Measurements from ENCODE around the gene TMEM121B.

DNA sequence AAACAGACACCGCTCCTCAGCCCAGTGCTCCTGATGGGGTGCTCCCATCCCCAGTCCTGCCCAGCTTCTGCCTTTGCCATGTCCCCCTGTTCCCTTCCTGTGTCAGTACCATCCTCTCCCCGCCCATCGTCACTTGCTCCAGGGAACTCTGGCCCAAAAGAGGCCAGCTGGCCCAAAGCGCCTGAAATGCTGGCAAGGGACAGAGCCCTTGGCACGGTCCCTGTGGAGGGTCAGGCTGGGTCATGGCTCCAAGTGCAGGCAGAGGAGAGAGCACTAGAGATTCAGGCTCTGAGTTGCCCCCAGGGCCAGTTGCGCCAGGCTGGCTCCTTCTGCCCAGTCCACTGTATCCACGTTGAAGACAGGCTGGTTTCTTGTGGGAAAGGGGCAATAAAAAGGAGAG lies 46.3 kb upstream of the TMEM121B start:
- TF ChIP-seq YY1 (IDR thresholded peaks at IDR 0.05; ENCODE audit: low read depth) (no peak), RXRA (IDR thresholded peaks at IDR 0.05; ENCODE audit: borderline replicate concordance, low read depth) (no peak), SIN3A (IDR thresholded peaks at IDR 0.05; ENCODE audit: borderline replicate concordance, low read depth, low read length) (no peak), GATA2 (CRISPR knock-in tag; IDR thresholded peaks at IDR 0.05) (no peak), FOXM1 (IDR thresholded peaks at IDR 0.05; ENCODE audit: low read depth) (no peak), POLR2AphosphoS5 (IDR thresholded peaks at IDR 0.05; ENCODE audit: low read depth, low read length) (no peak), JUND (IDR thresholded peaks at IDR 0.05) (no peak), EP300 (IDR thresholded peaks at IDR 0.05; ENCODE audit: borderline replicate concordance in 1 of 2, low read depth in 1 of 2, low read length in 1 of 2) (no peak)
- TF ChIP-seq, protein P1, sequence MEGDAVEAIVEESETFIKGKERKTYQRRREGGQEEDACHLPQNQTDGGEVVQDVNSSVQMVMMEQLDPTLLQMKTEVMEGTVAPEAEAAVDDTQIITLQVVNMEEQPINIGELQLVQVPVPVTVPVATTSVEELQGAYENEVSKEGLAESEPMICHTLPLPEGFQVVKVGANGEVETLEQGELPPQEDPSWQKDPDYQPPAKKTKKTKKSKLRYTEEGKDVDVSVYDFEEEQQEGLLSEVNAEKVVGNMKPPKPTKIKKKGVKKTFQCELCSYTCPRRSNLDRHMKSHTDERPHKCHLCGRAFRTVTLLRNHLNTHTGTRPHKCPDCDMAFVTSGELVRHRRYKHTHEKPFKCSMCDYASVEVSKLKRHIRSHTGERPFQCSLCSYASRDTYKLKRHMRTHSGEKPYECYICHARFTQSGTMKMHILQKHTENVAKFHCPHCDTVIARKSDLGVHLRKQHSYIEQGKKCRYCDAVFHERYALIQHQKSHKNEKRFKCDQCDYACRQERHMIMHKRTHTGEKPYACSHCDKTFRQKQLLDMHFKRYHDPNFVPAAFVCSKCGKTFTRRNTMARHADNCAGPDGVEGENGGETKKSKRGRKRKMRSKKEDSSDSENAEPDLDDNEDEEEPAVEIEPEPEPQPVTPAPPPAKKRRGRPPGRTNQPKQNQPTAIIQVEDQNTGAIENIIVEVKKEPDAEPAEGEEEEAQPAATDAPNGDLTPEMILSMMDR (IDR thresholded peaks at IDR 0.05): no peak
- TF ChIP-seq, protein P2, sequence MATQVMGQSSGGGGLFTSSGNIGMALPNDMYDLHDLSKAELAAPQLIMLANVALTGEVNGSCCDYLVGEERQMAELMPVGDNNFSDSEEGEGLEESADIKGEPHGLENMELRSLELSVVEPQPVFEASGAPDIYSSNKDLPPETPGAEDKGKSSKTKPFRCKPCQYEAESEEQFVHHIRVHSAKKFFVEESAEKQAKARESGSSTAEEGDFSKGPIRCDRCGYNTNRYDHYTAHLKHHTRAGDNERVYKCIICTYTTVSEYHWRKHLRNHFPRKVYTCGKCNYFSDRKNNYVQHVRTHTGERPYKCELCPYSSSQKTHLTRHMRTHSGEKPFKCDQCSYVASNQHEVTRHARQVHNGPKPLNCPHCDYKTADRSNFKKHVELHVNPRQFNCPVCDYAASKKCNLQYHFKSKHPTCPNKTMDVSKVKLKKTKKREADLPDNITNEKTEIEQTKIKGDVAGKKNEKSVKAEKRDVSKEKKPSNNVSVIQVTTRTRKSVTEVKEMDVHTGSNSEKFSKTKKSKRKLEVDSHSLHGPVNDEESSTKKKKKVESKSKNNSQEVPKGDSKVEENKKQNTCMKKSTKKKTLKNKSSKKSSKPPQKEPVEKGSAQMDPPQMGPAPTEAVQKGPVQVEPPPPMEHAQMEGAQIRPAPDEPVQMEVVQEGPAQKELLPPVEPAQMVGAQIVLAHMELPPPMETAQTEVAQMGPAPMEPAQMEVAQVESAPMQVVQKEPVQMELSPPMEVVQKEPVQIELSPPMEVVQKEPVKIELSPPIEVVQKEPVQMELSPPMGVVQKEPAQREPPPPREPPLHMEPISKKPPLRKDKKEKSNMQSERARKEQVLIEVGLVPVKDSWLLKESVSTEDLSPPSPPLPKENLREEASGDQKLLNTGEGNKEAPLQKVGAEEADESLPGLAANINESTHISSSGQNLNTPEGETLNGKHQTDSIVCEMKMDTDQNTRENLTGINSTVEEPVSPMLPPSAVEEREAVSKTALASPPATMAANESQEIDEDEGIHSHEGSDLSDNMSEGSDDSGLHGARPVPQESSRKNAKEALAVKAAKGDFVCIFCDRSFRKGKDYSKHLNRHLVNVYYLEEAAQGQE (IDR thresholded peaks at IDR 0.05; ENCODE audit: low read depth, low read length): no peak
- TF ChIP-seq, protein P3, sequence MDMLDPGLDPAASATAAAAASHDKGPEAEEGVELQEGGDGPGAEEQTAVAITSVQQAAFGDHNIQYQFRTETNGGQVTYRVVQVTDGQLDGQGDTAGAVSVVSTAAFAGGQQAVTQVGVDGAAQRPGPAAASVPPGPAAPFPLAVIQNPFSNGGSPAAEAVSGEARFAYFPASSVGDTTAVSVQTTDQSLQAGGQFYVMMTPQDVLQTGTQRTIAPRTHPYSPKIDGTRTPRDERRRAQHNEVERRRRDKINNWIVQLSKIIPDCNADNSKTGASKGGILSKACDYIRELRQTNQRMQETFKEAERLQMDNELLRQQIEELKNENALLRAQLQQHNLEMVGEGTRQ (IDR thresholded peaks at IDR 0.05; ENCODE audit: borderline replicate concordance, low read depth, low read length): no peak
